Choroid plexus epithelial cell (primary cell): Measurements from ENCODE around the gene GSTM4.
A peak's percentile ranks its signal among the peaks of the same experiment; 100 is the strongest.

Source experiments
- DNase-seq: peaks from one replicate; pipeline ENCODE4 v3.0.0-alpha.2; 2010; ENCODE audit warnings: low read depth
- H3K4me3 ChIP-seq: 2 replicates; pipeline ENCODE4 v1.5.1; 2011; ENCODE audit warnings: low read depth, mild to moderate bottlenecking, control low read depth, low read length, moderate library complexity
- TF ChIP-seq, protein P1 (sequence below): conservative IDR thresholded peaks from 2 replicates; pipeline ENCODE4 v1.5.1; 2011; ENCODE audit warnings: low read depth, mild to moderate bottlenecking, control low read depth, inconsistent platforms, low read length, moderate library complexity

GSTM4 gene

DNA sequence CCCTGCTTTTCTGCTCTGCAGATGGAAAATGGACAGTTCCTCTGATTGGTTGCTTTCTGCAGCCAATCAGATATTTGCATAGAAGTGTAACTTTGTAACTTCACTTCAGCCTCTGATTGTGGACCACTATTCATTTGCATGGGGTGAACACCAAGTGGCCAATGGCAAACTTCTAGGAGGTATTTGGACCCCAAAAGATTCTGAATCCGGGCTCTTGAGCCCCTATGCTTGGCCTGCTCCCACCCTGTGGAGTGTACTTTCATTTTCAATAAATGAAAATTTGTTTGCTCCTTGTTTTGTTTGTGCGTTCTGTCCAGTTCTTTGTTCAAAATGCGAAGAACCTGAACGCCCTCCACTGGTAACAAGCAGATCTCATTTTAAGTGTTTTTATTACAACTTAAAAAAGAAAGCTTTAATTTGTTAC is 6.4 kb upstream of the GSTM4 start:
- DNase-seq, result peak; percentile 78
- peak overlapping the region; percentile 53 for H3K4me3 ChIP-seq
- TF ChIP-seq, protein P1, sequence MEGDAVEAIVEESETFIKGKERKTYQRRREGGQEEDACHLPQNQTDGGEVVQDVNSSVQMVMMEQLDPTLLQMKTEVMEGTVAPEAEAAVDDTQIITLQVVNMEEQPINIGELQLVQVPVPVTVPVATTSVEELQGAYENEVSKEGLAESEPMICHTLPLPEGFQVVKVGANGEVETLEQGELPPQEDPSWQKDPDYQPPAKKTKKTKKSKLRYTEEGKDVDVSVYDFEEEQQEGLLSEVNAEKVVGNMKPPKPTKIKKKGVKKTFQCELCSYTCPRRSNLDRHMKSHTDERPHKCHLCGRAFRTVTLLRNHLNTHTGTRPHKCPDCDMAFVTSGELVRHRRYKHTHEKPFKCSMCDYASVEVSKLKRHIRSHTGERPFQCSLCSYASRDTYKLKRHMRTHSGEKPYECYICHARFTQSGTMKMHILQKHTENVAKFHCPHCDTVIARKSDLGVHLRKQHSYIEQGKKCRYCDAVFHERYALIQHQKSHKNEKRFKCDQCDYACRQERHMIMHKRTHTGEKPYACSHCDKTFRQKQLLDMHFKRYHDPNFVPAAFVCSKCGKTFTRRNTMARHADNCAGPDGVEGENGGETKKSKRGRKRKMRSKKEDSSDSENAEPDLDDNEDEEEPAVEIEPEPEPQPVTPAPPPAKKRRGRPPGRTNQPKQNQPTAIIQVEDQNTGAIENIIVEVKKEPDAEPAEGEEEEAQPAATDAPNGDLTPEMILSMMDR, result peak; percentile 64

DNA sequence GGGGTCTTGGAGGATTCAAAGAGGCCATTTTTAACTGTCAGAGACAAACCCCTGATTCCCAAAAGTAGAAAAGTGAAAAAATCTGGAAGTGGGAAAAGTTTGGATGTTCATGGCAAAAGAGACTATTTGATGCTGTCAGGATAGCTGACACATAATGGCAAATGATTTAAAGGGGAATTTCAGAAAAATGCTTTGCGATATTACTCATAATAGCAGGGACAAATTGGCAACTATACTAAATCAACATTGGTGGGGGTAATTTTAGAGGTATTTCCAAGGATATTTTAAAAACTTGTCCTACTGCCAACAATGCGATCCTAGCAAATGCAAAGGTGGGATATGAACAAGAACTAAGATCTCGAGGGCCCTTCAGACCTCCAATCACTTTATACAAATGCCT is 5.3 kb upstream of the GSTM4 start:
- TF ChIP-seq, protein P1, result no peak

GRCh38 chr1:109652402-109652801 is 3.5 kb upstream of the GSTM4 start:
- TF ChIP-seq, protein P1, result no peak
- no peak overlapping the region for H3K4me3 ChIP-seq
- no peak for DNase-seq

More for the DNA sequence above, 5.3 kb upstream of the GSTM4 start:
- no peak for DNase-seq
- H3K4me3 ChIP-seq, result no peak overlapping the region

DNA sequence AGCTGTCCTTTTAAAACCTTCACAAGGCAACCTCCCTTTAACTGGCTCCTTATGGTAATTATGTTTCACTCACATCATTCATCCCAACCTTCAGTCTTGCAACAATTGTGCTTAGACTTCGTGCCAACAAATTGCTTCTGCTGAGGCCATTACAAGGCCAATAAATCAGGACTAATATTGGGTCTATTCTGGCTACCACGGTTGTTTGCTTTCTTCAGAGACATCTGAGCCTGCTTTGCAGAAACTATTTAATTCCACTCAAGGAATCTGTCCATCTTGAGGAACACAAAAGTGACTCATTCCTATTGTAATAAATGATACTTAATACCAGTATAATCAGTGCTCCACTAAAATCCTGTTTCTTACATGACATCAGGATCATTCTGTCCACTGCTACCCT is 2.6 kb upstream of the GSTM4 start:
- H3K4me3 ChIP-seq, result no peak overlapping the region
- DNase-seq, result no peak
- TF ChIP-seq, protein P1, result no peak

DNA sequence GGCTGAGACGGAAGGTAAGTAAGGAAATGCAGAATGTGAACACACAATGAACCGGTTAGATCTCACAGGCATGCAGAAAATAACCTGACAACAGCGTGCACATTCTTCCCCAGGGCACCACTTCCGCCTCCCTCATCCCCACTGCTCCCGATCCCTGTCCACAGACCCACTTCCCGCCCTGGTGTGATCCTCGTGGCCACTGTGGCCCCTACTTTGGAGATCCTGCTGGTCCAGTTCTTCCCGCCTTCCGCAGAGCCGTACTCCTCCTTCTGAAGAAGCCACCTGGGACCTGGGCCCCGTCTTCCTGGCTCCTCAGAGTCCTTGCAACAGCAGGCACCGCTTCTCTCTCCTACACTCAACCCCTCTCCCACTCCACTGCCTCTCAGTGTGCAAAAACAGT is 1.4 kb upstream of the GSTM4 start:
- TF ChIP-seq, protein P1, result no peak
- DNase-seq, result no peak

GRCh38 chr1:109657395-109657794 is 1.5 kb downstream of the GSTM4 start:
- TF ChIP-seq, protein P1, result no peak
- DNase-seq, result no peak
- no peak overlapping the region for H3K4me3 ChIP-seq

More for the DNA sequence above, 1.4 kb upstream of the GSTM4 start:
- no peak overlapping the region for H3K4me3 ChIP-seq

GRCh38 chr1:109657970-109658369 is 2.1 kb downstream of the GSTM4 start:
- no peak overlapping the region for H3K4me3 ChIP-seq
- TF ChIP-seq, protein P1, result no peak
- DNase-seq, result no peak
